ENCODE measurements around the gene ADIPOR2. TPM values are rescaled to one million over a fixed set of nuclear protein-coding genes. Genes with fewer than 3 reads are reported as not detected.

ADIPOR2 gene
- total and polyA plus RNA-seq, 10 of the 15 experiments (the other 5 are each of a cell fraction or from before 2014, with no cell fraction given) = 8.6 to 65.0 (median 38.0) TPM

DNA sequence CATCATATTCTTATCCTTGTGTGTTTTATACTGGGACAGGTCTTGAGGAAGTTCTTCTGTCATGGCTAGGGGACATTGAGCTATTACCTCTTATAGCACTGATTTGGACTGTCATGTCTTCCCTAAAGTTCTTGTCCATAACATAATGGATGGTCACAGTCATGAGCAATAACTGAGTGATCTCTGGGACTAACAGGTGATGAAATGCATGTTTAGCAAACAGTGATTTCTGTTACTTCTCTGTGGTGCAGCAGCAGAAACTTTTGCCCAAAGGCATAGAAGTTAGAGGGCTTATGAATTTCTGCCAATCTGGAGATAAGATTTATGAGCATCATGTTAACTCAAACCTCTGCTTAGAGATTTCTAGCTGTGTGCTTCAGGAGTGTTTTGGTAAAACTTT is 5.9 kb downstream of the ADIPOR2 start:
- TF ChIP-seq, protein P1, sequence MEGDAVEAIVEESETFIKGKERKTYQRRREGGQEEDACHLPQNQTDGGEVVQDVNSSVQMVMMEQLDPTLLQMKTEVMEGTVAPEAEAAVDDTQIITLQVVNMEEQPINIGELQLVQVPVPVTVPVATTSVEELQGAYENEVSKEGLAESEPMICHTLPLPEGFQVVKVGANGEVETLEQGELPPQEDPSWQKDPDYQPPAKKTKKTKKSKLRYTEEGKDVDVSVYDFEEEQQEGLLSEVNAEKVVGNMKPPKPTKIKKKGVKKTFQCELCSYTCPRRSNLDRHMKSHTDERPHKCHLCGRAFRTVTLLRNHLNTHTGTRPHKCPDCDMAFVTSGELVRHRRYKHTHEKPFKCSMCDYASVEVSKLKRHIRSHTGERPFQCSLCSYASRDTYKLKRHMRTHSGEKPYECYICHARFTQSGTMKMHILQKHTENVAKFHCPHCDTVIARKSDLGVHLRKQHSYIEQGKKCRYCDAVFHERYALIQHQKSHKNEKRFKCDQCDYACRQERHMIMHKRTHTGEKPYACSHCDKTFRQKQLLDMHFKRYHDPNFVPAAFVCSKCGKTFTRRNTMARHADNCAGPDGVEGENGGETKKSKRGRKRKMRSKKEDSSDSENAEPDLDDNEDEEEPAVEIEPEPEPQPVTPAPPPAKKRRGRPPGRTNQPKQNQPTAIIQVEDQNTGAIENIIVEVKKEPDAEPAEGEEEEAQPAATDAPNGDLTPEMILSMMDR (IDR thresholded peaks at IDR 0.05 in 2 of 3, conservative IDR thresholded peaks at IDR 0.05 in 1 of 3; ENCODE audit: control insufficient read depth in 2 of 3, extremely low read depth in 1 of 3, insufficient read depth in 1 of 3, low read depth in 3 of 3, low read length in 3 of 3) = no peak
- TF ChIP-seq STAT3 (IDR thresholded peaks at IDR 0.05; ENCODE audit: low read depth, low read length) (no peak), SMARCA5 (IDR thresholded peaks at IDR 0.05) (no peak), E4F1 (IDR thresholded peaks at IDR 0.05; ENCODE audit: borderline replicate concordance, partially characterized antibody) (no peak), KLF5 (IDR thresholded peaks at IDR 0.05; ENCODE audit: partially characterized antibody) (no peak), DPF2 (IDR thresholded peaks at IDR 0.05) (no peak), BHLHE40 (IDR thresholded peaks at IDR 0.05; ENCODE audit: borderline replicate concordance in 1 of 2, low read depth in 2 of 2, low read length in 1 of 2) (no peak), NFYA (IDR thresholded peaks at IDR 0.05; ENCODE audit: borderline replicate concordance, low read depth, low read length) (no peak), NBN (IDR thresholded peaks at IDR 0.05) (no peak), NFYB (IDR thresholded peaks at IDR 0.05; ENCODE audit: insufficient read depth, low read depth, low read length) (no peak), IRF4 (IDR thresholded peaks at IDR 0.05; ENCODE audit: low read depth, low read length) (no peak)
- POLR2A ChIA-PET = interaction anchor here (0.6 to 1.6 kb wide), 5 partner anchors 11 to 71 kb away, joined by 3 to 4 read pairs (median 3); no protein-coding TSS in a partner anchor
- Histone ChIP-seq H3K79me2 (ENCODE audit: control insufficient read depth, insufficient read depth, low read length) (peaks cover 96% of the 10 kb centered on the region), H3K4me3 (no peak overlapping the region), H3K4me2 (ENCODE audit: control insufficient read depth, insufficient read depth) (no peak overlapping the region), H2AFZ (ENCODE audit: control insufficient read depth, low read depth, low read length) (no peak overlapping the region), H4K20me1 (ENCODE audit: control insufficient read depth, insufficient read depth) (no peaks in the 10 kb centered on the region), H3K27ac (ENCODE audit: control insufficient read depth, insufficient read depth) (no peak overlapping the region), H3K27me3 (replicated peaks in 1 of 2; ENCODE audit: control insufficient read depth in 2 of 2, insufficient read depth in 2 of 2, low read length in 1 of 2) (no peaks in the 10 kb centered on the region), H3K9me3 (replicated peaks; ENCODE audit: control insufficient read depth, insufficient read depth, low read length) (peaks cover 2% of the 10 kb centered on the region), H3K36me3 (ENCODE audit: control insufficient read depth in 2 of 2, insufficient read depth in 2 of 2, low read length in 1 of 2) (0 out of 4 replicates have a peak, but pooled peaks cover 0 to 4% of the 10 kb centered on the region in 2 experiments), H3K4me1 (ENCODE audit: control insufficient read depth, insufficient read depth, low read length) (no peaks in the 10 kb centered on the region), H3K9ac (ENCODE audit: control insufficient read depth, insufficient read depth, low read length) (no peak overlapping the region)
- SMC1A ChIA-PET (ENCODE audit: uncharacterized antibody, unreplicated experiment) = interaction anchor here (1.2 to 4.1 kb wide), 5 partner anchors 11 to 94 kb away, joined by 3 to 32 read pairs (median 6); no protein-coding TSS in a partner anchor
- intact Hi-C loops (cut with micrococcal nuclease; ENCODE audit: unreplicated experiment) = loop anchor here (5.0 kb wide), 1 partner anchor 96 kb away; no protein-coding TSS in a partner anchor
- no TSS peak for BruUV-seq (replicated peaks)
- CTCF ChIA-PET = interaction anchor here (1.0 to 5.5 kb wide), 9 partner anchors 9 to 243 kb away, joined by 3 to 37 read pairs (median 6); partner anchors contain the start of gene WNT5B
- ATAC-seq = peak; percentile 6; the same call in 1 of the 3 replicates
- in situ Hi-C loops (cut with MboI) = no loop called here
- DNase-seq (ENCODE audit: low read depth, low spot score) = no peak
- no peak for FAIRE-seq
- RAD21 ChIA-PET (ENCODE audit: unreplicated experiment) = interaction anchor here (0.9 to 3.0 kb wide), 5 partner anchors 41 to 509 kb away, joined by 3 to 16 read pairs (median 3); no protein-coding TSS in a partner anchor

Data from GM12878 (cell line).